H1 (cell line): ENCODE measurements around the gene WFIKKN1. TPM values are rescaled to one million over a fixed set of nuclear protein-coding genes. Genes with fewer than 3 reads are reported as not detected.

Source experiments
- CHD1 ChIP-seq: IDR thresholded peaks from 2 replicates; pipeline ENCODE4 v1.6.1; 2012; ENCODE audit warnings: low read depth, low read length, improper control_type of control experiment
- CHD7 ChIP-seq: fragments of 300-600 bp; sonication (generic); IDR thresholded peaks from 2 replicates; pipeline ENCODE4 v1.7.1; 2012; ENCODE audit warnings: low read length, moderate library complexity, mild to moderate bottlenecking, inconsistent platforms; ENCODE audit not compliant: insufficient replicate concordance
- KDM1A ChIP-seq: fragments of 200-600, 300-600 bp; sonication (generic); IDR thresholded peaks from 2 replicates; pipeline ENCODE4 v1.7.1; 2016; ENCODE audit warnings: mild to moderate bottlenecking, low read length, borderline replicate concordance
- KDM5A ChIP-seq: fragments of 200-600 bp; IDR thresholded peaks from 2 replicates; pipeline ENCODE4 v1.7.1; 2012; ENCODE audit warnings: mild to moderate bottlenecking, low read length, inconsistent platforms, mixed read lengths
- POU5F1 ChIP-seq: IDR thresholded peaks from 2 replicates; pipeline ENCODE4 v1.6.1; 2011; ENCODE audit warnings: low read depth, mild to moderate bottlenecking, low read length, moderate library complexity
- polyA plus RNA-seq, 7 experiments: library from polyadenylated mRNA; depleted of rRNA in 3 of 7; stranded (reverse) in 5 of 7; unstranded in 2 of 7; fragments of >200 nt in 5 of 7; fragments of 200-250 nt in 2 of 7; gene quantifications; 1 replicate in 5 of 7; 2 replicates in 1 of 7; 4 replicates in 1 of 7; pipeline versions ENCODE4 v1.2.1 to v1.2.3, GENCODE V29; 2011 to 2013; ENCODE audit warnings: missing spikeins in 2 of 7, mixed read lengths in 2 of 7
- total RNA-seq: library from RNA; stranded (reverse); fragmentation: NEBNext Ultra II Directional; extraction: Animal tissue kit (Norgen Biotek cat#: 25700); gene quantifications from 2 replicates; pipeline ENCODE4 v1.2.1, GENCODE V29; 2021

The WFIKKN1 gene
- total and polyA plus RNA-seq, 2 of the 8 experiments (the other 6 are each of a cell fraction or from before 2014, with no cell fraction given): 11.4 to 15.8 TPM

GRCh38 chr16:641326-642188 lies 10.8 kb downstream of the WFIKKN1 start, which contains the start of gene MCRIP2 (continued):
- no peak for TF ChIP-seq CHD7
- TF ChIP-seq CHD1: no peak
- TF ChIP-seq KDM1A: peak; percentile 11; the same call in 1 of the 2 replicates
- TF ChIP-seq POU5F1: no peak
- no peak for TF ChIP-seq KDM5A
